HepG2 (cell line): ENCODE measurements around the gene GATAD2B. TPM values are rescaled to one million over a fixed set of nuclear protein-coding genes. Genes with fewer than 3 reads are reported as not detected.

Experiments
- AKAP8 ChIP-seq: sonication (generic); formaldehyde crosslinking; IDR thresholded peaks from 2 replicates; pipeline ENCODE4 v1.5.1; 2020; ENCODE audit warnings: mild to moderate bottlenecking, missing genetic modification reagents
- CHD2 ChIP-seq: IDR thresholded peaks from 2 replicates; pipeline ENCODE4 v1.6.1; 2011; ENCODE audit warnings: low read depth, low read length, improper control_type of control experiment
- CREBL2 ChIP-seq: sonication (generic); formaldehyde crosslinking; IDR thresholded peaks from 2 replicates; pipeline ENCODE4 v1.8.1; 2023; ENCODE audit warnings: missing genetic modification reagents, mild to moderate bottlenecking, borderline replicate concordance
- ELF3 ChIP-seq: IDR thresholded peaks from 2 replicates; pipeline ENCODE4 v1.6.1; 2016; ENCODE audit warnings: missing genetic modification reagents, missing compliant biosample characterization
- FOXO4 ChIP-seq: sonication (generic); formaldehyde crosslinking; conservative IDR thresholded peaks from 2 replicates; pipeline ENCODE4 v1.8.1; 2023; ENCODE audit warnings: missing genetic modification reagents
- GMEB2 ChIP-seq: IDR thresholded peaks from 2 replicates; pipeline ENCODE4 v1.6.1; 2016; ENCODE audit warnings: missing biosample characterization, missing genetic modification reagents, low read depth
- KLF12 ChIP-seq: sonication (generic); formaldehyde crosslinking; IDR thresholded peaks from 2 replicates; pipeline ENCODE4 v1.4.0; 2020; ENCODE audit warnings: missing genetic modification reagents, borderline replicate concordance
- MAF1 ChIP-seq: sonication (generic); formaldehyde crosslinking; IDR thresholded peaks from 2 replicates; pipeline ENCODE4 v1.5.0; 2020; ENCODE audit warnings: missing genetic modification reagents, borderline replicate concordance
- PAX8 ChIP-seq: sonication (generic); formaldehyde crosslinking; IDR thresholded peaks from 2 replicates; pipeline ENCODE4 v1.8.0; 2022; ENCODE audit warnings: mild to moderate bottlenecking, missing genetic modification reagents, borderline replicate concordance
- SAP130 ChIP-seq: IDR thresholded peaks from 2 replicates; pipeline ENCODE4 v1.6.1; 2016; ENCODE audit warnings: low read depth
- SNAI1 ChIP-seq: sonication (generic); formaldehyde crosslinking; IDR thresholded peaks from 2 replicates; pipeline ENCODE4 v1.5.0; 2020; ENCODE audit warnings: mild to moderate bottlenecking, missing genetic modification reagents, borderline replicate concordance
- SRSF9 ChIP-seq: fragments of 200-400 bp; formaldehyde crosslinking; IDR thresholded peaks from 2 replicates; pipeline ENCODE4 v1.6.1; 2018; ENCODE audit warnings: borderline replicate concordance, mild to moderate bottlenecking, low read depth, low read length; ENCODE audit not compliant: insufficient read depth, poor library complexity, severe bottlenecking
- TFE3 ChIP-seq: IDR thresholded peaks from 2 replicates; pipeline ENCODE4 v1.6.1; 2016
- THRA ChIP-seq: sonication (generic); formaldehyde crosslinking; IDR thresholded peaks from 2 replicates; pipeline ENCODE4 v1.4.0; 2020; ENCODE audit warnings: missing genetic modification reagents, borderline replicate concordance
- ZFP1 ChIP-seq: IDR thresholded peaks from 2 replicates; pipeline ENCODE4 v1.6.1; 2016
- ZFP36L2 ChIP-seq: sonication (generic); formaldehyde crosslinking; IDR thresholded peaks from 2 replicates; pipeline ENCODE4 v1.4.0; 2020; ENCODE audit warnings: missing genetic modification reagents
- ZFY ChIP-seq: sonication (generic); formaldehyde crosslinking; IDR thresholded peaks from 2 replicates; pipeline ENCODE4 v1.4.0; 2020; ENCODE audit warnings: missing genetic modification reagents
- ZNF138 ChIP-seq: sonication (generic); formaldehyde crosslinking; IDR thresholded peaks from 2 replicates; pipeline ENCODE4 v1.5.0; 2020; ENCODE audit warnings: mild to moderate bottlenecking, low read depth, missing genetic modification reagents
- ZNF382 ChIP-seq: sonication (generic); formaldehyde crosslinking; IDR thresholded peaks from 2 replicates; pipeline ENCODE4 v1.5.0; 2020; ENCODE audit warnings: missing genetic modification reagents, mild to moderate bottlenecking, borderline replicate concordance
- ZNF430 ChIP-seq: sonication (generic); formaldehyde crosslinking; IDR thresholded peaks from 2 replicates; pipeline ENCODE4 v1.9.0; 2021; ENCODE audit warnings: mild to moderate bottlenecking, missing genetic modification reagents
- ZUFSP ChIP-seq: sonication (generic); formaldehyde crosslinking; IDR thresholded peaks from 2 replicates; pipeline ENCODE4 v1.9.0; 2021; ENCODE audit warnings: missing genetic modification reagents, mild to moderate bottlenecking, borderline replicate concordance
- polyA plus RNA-seq, 8 experiments: library from polyadenylated mRNA; depleted of rRNA in 3 of 8; stranded (reverse) in 7 of 8; unstranded in 1 of 8; fragments of >200 nt; fragmentation: Illumina TruSeq in 4 of 8; extraction: Trizol in 4 of 8; gene quantifications; 2 replicates each; pipeline versions ENCODE4 v1.2.1 to v1.2.3, GENCODE V29; 2011 to 2016; ENCODE audit warnings: low read depth in 4 of 8, missing spikeins in 1 of 8, mixed read lengths in 1 of 8; ENCODE audit not compliant: insufficient read depth in 1 of 8
- total RNA-seq, 5 experiments: library from RNA; depleted of rRNA; stranded (reverse); fragments of >200 nt; fragmentation: Illumina TruSeq; extraction: Trizol; gene quantifications; 2 replicates each; pipeline ENCODE4 v1.2.3, GENCODE V29; 2016; ENCODE audit warnings: low read depth in 1 of 5

The GATAD2B gene
- total and polyA plus RNA-seq, 2 of the 13 experiments (the other 11 are each of a cell fraction or from before 2014, with no cell fraction given), result 3.2 to 5.2 TPM

- TF ChIP-seq ZNF382, result no peak
- no peak for TF ChIP-seq SRSF9
- peak; percentile 75; the same call in 1 of the 2 replicates for TF ChIP-seq MAF1 (CRISPR knock-in tag)
- TF ChIP-seq ZNF138 (CRISPR knock-in tag), result no peak
- TF ChIP-seq GMEB2 (CRISPR knock-in tag), result no peak; the same call in 1 of the 2 replicates
- peak; percentile 83 for TF ChIP-seq AKAP8 (CRISPR knock-in tag)
- TF ChIP-seq SAP130 (CRISPR knock-in tag), result peak; percentile 84
- TF ChIP-seq ZFP36L2 (CRISPR knock-in tag), result no peak
- peak; percentile 65; the same call in 1 of the 2 replicates for TF ChIP-seq KLF12
- peak; percentile 62; the same call in 1 of the 2 replicates for TF ChIP-seq CHD2
- TF ChIP-seq TFE3 (CRISPR knock-in tag), result no peak
- peak; percentile 98 for TF ChIP-seq ZFY (CRISPR knock-in tag)
- TF ChIP-seq ZNF430 (CRISPR knock-in tag), result no peak; the same call in 1 of the 2 replicates
- no peak for TF ChIP-seq CREBL2 (CRISPR knock-in tag)
- TF ChIP-seq ELF3 (CRISPR knock-in tag), result peak; percentile 77; the same call in 1 of the 2 replicates
- no peak for TF ChIP-seq THRA (CRISPR knock-in tag)
- TF ChIP-seq ZFP1, result no peak
- no peak for TF ChIP-seq FOXO4 (CRISPR knock-in tag)
- no peak for TF ChIP-seq SNAI1
- 0 out of 2 replicates have a peak, but pooled peaks have one; percentile 36 for TF ChIP-seq PAX8 (CRISPR knock-in tag)
- TF ChIP-seq ZUFSP (CRISPR knock-in tag), result no peak
Observed at GRCh38 chr1:153958111-153958960, 35.6 kb upstream of the GATAD2B start, which contains the start of gene CRTC2 (continued).
